ENCODE results near the gene MMP24OS. TPM values are rescaled to one million over a fixed set of nuclear protein-coding genes. Genes with fewer than 3 reads are reported as not detected.
A peak's percentile ranks its signal among the peaks of the same experiment; 100 is the strongest.

Gene MMP24OS
- total RNA-seq, 1 experiment from 2014 or later: 42.3 TPM

- ChIA-PET CTCF (interaction anchor here (0.6 to 4.3 kb wide), 5 partner anchors 17 to 148 kb away, joined by 3 to 37 read pairs (median 7); no protein-coding TSS in a partner anchor), POLR2A (interaction anchor here (1.2 kb wide), 1 partner anchor 166 kb away, joined by 4 read pairs; no protein-coding TSS in a partner anchor)
- TF ChIP-seq, protein P1, sequence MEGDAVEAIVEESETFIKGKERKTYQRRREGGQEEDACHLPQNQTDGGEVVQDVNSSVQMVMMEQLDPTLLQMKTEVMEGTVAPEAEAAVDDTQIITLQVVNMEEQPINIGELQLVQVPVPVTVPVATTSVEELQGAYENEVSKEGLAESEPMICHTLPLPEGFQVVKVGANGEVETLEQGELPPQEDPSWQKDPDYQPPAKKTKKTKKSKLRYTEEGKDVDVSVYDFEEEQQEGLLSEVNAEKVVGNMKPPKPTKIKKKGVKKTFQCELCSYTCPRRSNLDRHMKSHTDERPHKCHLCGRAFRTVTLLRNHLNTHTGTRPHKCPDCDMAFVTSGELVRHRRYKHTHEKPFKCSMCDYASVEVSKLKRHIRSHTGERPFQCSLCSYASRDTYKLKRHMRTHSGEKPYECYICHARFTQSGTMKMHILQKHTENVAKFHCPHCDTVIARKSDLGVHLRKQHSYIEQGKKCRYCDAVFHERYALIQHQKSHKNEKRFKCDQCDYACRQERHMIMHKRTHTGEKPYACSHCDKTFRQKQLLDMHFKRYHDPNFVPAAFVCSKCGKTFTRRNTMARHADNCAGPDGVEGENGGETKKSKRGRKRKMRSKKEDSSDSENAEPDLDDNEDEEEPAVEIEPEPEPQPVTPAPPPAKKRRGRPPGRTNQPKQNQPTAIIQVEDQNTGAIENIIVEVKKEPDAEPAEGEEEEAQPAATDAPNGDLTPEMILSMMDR (IDR thresholded peaks at IDR 0.05; ENCODE audit: insufficient read depth in 1 of 2, low read depth in 1 of 2, low read length in 1 of 2, severe bottlenecking in 1 of 2, unreplicated experiment in 1 of 2): no peak
- DNase-seq: peak in 1 of 2 experiments; percentile 51
- Mint-ChIP-seq H3K4me3 (ENCODE audit: unreplicated experiment) (no peak overlapping the region), H3K27ac (ENCODE audit: unreplicated experiment) (no peak overlapping the region), H3K27me3 (ENCODE audit: insufficient read depth, unreplicated experiment) (no peaks in the 10 kb centered on the region), H3K4me1 (ENCODE audit: low read depth, unreplicated experiment) (peaks cover 18% of the 10 kb centered on the region), H3K36me3 (ENCODE audit: insufficient read depth, unreplicated experiment) (peaks cover 14% of the 10 kb centered on the region), H3K9me3 (ENCODE audit: unreplicated experiment) (no peaks in the 10 kb centered on the region)
- intact Hi-C loops (cut with micrococcal nuclease; ENCODE audit: unreplicated experiment): loop anchor here (5.0 kb wide), 1 partner anchor 411 kb away; the partner anchor contains the start of gene ACSS2
- no peak overlapping the region for H3K4me3 ChIP-seq (ENCODE audit: low read depth, low read length)
- no TSS peak for BruUV-seq (replicated peaks)
- H3K36me3 ChIP-seq (ENCODE audit: control insufficient read depth, insufficient read depth, low read length): 0 out of 2 replicates have a peak, but pooled peaks cover under 1% of the 10 kb centered on the region
- H3K27me3 ChIP-seq (replicated peaks; ENCODE audit: control insufficient read depth, insufficient read depth, low read length): no peaks in the 10 kb centered on the region
- H3K4me1 ChIP-seq: peaks cover 25% of the 10 kb centered on the region
- H3K9me3 ChIP-seq: no peaks in the 10 kb centered on the region
Measured at GRCh38 chr20:35288325-35289060, 10.6 kb upstream of the MMP24OS start.

DNA sequence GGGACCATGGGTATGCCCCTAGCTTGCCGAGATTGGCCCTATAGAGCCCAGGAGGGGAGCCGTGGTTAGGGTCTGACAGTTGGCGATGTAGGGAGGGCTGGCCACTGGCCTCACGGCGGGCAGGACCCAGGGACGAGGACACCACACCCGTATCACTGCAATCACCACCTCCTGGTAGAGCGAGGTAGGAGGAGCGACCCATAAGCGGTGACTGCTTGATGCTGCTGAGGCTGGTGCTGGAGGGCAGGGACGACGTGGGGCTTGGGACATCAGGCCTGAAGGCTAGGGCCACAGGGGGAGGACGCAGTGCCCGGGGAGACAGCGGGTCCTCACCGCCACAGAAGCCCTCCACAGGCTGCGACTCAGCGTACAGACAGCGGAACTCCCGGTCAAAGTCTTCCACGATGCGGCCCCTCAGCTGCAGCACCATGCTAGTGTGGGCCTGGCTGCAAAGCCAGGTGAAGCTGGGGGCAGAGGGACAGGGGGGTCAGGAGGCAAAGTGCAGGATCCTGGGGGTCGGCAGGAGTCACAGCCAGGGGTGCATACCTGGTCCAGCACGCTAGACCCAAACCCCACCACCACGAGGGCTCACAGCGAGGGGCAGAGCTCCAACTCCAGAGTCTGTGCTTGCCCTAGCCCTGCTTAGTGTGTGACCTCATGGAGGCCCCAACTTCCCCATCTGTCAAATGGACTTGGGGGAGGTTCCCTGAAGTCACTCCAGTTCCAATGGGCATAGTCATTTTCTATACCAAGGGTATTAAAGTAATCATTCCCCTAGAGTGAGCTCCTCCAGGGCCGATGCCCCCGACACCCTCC, 9.8 kb upstream of the MMP24OS start:
- no TSS peak for BruUV-seq (replicated peaks)
- Histone ChIP-seq H3K36me3 (ENCODE audit: control insufficient read depth, insufficient read depth, low read length) (0 out of 2 replicates have a peak, but pooled peaks cover 1% of the 10 kb centered on the region), H3K9me3 (no peaks in the 10 kb centered on the region), H3K4me3 (ENCODE audit: low read depth, low read length) (no peak overlapping the region), H3K27me3 (replicated peaks; ENCODE audit: control insufficient read depth, insufficient read depth, low read length) (no peaks in the 10 kb centered on the region), H3K4me1 (peaks cover 28% of the 10 kb centered on the region)
- no peaks in the 10 kb centered on the region for H3K27me3 Mint-ChIP-seq (ENCODE audit: insufficient read depth, unreplicated experiment)
- no peaks in the 10 kb centered on the region for H3K9me3 Mint-ChIP-seq (ENCODE audit: unreplicated experiment)
- peak in 1 of 2 experiments; percentile 49 for DNase-seq
- peaks cover 18% of the 10 kb centered on the region for H3K4me1 Mint-ChIP-seq (ENCODE audit: low read depth, unreplicated experiment)
- TF ChIP-seq, protein P1 (IDR thresholded peaks at IDR 0.05; ENCODE audit: insufficient read depth in 1 of 2, low read depth in 1 of 2, low read length in 1 of 2, severe bottlenecking in 1 of 2, unreplicated experiment in 1 of 2): no peak
- intact Hi-C loops (cut with micrococcal nuclease; ENCODE audit: unreplicated experiment): loop anchor here (5.0 kb wide), 1 partner anchor 410 kb away; the partner anchor contains the start of gene ACSS2
- ChIA-PET CTCF (interaction anchor here (0.6 to 4.3 kb wide), 2 partner anchors 17 to 71 kb away, joined by 3 to 37 read pairs; no protein-coding TSS in a partner anchor), POLR2A (interaction anchor here (1.2 kb wide), 1 partner anchor 167 kb away, joined by 4 read pairs; no protein-coding TSS in a partner anchor)
- peaks cover 16% of the 10 kb centered on the region for H3K36me3 Mint-ChIP-seq (ENCODE audit: insufficient read depth, unreplicated experiment)
- H3K4me3 Mint-ChIP-seq (ENCODE audit: unreplicated experiment): no peak overlapping the region
- H3K27ac Mint-ChIP-seq (ENCODE audit: unreplicated experiment): peak overlapping the region; percentile 11
